CD4-positive, alpha-beta T cell treated with Interleukin-6 for 4 hours (primary cell): ENCODE measurements around the gene STEEP1.

Source experiments
- DNase-seq: peaks from one replicate; pipeline ENCODE4 v3.0.0-alpha.2; 2020; ENCODE audit warnings: mixed read lengths

The STEEP1 gene

DNA sequence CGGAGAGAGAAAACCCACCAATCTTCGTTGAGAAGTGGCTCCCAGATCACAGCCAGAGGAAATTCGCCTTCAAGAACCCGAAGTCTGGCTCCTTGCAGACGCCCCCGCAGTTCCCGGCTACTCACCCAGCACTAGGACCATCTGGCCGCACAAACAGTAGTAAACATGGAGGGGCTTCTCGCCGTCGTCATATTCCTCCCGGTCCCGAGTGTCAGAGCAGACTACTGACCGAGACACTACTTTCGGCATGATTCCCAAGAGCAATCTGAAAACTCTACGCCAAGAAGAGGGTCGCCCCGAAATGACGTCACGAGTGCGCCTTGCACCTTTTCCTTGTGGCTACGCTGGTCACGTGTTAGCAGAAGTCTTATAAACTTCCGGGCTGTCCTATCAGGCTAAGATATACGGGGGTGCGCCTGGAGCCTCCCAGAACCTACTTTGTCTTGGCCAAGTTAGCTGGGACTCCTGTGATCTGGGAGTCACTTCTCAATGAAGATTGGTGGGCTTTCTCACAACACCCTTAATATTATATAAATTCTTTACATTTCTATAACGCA lies at the start of gene STEEP1:
Gene STEEP1, minus strand, starts transcription at position 303 of the 557 bp plus-strand sequence. Its CDS starts 54 bp downstream, at position 249.
- DNase-seq = peak; percentile 87

DNA sequence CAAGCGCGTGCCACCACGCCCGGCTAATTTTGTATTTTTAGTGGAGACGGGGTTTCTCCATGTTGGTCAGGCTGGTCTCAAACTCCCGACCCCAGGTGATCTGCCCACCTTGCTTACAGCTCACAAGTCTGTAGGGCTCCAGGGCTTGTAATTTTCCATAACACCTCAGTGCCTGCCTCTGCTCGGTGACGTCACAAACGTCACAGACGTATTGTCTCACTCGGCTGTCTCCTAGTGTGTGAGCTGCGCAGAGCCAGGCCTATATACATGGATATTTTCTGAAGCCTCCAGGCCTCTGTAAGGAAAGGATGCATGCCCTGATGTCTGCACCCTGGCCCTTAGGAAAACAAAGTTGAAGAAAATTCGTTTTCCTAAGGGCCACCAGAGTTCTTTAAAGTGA lies 49.6 kb upstream of the STEEP1 start:
- DNase-seq = no peak

DNA sequence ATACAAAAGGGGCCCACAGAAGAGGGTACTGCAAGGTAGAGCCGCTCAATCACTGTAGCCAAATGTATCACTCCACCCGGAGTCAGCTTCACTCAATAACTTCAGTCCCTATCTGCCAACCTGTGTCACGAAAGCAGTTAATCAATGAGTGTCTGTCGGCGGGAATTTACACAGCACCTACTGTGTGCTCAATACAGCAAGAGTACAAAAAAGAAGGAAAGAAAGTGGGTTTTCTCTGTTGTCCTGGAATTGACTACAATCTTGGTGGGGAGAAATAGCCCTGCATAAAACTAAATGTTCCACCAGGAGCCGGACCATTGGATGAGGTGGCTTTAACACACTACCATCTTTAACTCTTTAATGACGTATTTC lies 41.8 kb upstream of the STEEP1 start:
- DNase-seq = no peak

DNA sequence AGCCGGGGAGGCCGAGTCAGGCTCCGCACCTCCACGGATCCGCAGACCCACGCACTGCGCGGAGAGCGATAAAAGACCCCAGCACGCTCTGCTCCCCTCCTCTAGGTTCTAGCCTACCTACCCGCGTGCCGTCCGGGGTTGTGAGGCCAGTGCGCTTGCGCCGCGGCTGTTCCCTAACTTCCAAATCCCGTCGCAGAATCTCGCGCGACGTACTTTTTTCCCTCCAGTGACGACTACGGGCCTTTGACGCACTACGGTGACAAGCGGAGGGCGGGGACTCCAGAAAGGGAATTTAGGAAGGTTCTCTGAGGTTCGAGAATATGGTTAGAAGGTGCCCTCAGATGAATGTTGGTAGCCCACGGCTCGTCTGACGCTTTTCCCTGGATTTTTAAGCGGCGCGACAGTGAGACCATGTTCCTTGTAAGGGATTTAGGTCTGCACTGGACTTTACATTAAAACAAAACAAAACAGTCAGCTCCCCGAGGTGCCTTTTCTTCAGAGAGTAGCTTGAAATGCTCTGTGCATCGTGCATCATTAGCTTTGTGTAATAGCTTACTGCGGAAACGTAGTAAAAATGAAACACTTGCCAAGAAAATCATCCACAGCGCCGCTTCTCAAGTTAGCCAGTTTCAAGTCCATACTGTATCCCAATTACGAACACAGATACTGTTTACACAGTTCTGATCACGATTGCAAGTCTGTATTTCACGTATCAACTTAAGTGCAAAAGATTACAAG lies 41.2 kb upstream of the STEEP1 start, which contains the start of gene NKRF:
Gene NKRF, minus strand, starts transcription at position 145 of the 738 bp plus-strand sequence.
- DNase-seq = peak; percentile 91

DNA sequence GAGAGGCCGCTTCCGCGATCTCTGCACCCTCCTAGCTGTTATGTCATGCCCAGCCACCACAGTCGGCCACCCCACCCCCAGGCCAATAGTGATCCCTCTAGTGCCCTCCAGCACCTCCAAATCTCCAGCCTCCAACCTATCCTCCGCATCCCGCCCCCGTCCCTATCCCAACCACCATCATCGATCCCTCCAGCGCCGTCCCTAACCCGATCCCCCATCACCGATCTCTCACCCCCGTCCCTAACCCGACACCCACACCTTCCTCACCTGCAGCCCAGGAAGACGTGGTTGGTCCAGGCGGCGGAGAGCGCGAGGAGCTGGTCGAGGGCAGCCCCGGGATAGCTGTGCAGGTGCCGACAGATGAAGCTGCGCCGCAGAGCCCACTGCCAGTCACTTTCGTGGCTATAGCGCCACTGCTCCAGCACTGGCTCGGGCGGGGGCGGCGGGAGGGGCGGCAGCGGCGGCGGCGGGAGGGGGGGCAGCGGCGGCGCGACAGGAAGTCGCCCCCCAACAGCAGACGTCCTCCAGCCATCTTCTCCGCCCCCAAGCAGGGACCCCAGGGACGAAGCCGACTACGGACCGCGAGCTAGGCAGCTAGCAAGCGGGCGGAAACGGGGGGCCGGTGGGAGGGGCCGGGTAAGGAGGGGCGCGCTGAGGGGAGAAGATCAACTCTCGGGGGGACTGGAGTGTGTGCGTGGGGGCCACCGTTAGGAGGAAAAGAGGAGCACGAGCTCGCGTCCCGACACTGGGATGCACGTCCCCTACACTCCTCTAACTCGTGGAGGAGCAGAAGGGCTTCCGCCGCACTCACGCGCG lies 40.5 kb upstream of the STEEP1 start:
- peak; percentile 54 for DNase-seq

DNA sequence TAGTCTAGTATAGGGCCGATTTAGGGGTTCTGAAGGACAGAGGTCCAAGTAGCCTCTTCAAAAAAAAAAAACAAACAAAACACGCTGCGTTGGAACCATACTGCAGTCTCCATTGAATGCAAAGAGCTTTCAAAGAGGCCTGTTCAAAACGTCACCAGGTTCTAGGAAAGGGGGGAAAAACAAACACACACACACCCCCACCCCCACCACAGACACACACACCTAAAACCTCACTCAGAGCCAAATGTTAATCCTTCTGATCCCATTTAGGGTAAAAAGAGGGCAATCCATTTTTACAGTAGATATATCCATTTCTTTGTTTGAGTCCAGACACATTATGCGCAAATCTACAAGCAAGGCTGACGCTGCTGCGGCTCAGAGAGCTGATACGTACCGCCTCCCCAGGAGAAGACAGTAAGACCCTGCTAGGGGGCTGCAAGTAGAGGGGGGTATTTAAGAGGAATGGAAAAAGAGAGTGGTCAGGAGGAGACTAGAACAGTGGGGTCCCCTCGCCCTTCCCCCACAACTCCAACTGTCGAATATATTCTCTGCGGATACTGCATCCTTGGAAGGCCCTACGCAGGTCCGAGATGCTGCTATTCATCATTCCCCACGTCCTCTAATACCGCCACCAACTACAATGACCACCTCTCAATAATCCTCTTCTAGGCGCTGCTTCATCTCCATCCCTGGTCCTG lies 39.7 kb upstream of the STEEP1 start:
- no peak for DNase-seq

DNA sequence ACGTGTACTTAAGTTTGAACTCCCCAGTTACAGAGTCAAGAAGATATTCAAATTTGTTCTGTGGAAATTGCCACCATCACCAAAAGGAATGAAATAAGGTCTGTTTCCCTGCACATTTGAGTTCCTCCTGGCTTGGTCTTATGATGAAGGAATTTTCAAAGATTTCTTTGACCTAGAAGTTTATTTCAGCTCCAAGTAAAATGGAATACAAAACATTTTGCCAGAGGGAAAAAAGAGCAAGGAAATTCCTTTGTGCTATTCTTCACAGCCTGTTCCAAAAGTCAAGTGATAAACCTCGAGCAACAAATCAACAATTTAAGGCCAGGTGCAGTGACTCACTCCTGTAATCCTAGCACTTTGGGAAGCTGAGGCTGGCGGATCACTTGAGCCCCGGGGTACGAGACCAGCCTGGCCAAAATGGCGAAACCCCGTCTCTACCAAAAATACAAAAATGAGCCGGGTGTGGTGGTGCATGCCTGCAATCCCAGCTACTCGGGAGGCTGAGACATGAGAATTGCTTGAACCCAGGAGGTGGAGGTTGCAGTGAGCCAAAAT lies 37.6 kb upstream of the STEEP1 start:
- DNase-seq = no peak

DNA sequence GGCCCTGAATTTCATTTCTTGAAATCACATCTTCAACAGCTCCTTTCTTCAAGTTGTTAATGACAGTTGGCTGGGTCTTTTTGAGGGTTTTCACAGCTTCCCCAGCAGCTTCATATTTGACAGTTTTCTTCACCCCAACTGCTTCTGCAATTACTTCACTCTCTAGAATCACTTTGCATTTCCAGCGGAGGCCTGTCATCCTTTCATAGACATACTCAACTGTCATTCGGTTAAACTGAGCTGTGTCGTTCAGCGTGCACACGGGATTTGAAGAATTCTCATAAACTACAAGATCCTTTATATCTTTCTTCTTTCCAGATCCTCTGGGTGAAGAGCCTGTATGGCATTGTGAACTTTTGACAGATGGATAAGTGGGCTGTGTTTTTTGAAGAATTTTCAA lies 24.6 kb upstream of the STEEP1 start:
- DNase-seq = no peak

DNA sequence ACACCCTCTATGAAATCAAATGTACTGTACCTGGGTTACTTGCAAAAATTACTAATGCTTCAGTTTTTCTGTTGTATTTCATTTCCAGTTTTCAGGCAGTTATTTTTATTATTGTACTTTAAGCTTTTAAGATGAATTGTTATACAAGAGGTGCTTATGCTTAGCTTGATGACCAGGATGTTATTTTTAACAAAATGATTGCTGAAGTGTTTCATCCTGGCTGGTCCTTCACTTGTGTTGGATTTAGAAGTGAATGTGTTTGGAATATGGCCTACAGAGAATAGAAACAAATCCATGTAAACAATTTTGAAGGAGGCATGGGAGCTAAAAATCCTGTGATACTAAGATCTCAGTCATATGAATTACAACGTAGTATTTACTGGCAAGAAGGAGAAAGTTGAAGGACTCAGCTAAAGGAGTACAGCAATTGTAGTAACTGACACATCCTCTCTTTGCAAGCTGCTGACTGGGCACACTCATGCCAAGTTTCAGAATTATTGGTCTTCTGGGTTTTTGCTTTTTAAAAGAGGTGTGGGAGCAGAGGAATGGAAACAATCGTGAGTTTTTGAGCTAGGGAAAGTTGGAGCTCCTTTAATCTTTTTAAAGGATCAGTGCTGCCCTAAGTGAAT lies 18.3 kb upstream of the STEEP1 start:
- DNase-seq = no peak

DNA sequence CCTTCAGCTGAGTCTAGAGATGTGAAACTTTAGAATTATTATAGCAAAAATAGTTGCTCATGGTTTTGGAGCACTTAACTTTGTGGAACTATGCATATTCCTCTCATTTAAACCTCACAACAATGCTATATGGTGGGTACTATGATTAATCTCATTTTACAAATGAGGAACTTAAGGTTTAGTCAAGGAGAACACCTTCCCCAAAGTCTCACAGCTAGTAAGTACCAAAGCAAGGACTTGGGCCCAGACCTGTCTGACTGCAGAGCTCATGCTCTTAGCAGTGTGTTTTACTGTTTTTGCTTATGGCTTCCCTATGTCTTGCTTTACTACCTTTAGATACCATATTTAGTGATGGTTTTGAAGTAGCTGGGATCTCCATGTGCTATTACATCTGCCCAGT lies 14.2 kb upstream of the STEEP1 start:
- no peak for DNase-seq

DNA sequence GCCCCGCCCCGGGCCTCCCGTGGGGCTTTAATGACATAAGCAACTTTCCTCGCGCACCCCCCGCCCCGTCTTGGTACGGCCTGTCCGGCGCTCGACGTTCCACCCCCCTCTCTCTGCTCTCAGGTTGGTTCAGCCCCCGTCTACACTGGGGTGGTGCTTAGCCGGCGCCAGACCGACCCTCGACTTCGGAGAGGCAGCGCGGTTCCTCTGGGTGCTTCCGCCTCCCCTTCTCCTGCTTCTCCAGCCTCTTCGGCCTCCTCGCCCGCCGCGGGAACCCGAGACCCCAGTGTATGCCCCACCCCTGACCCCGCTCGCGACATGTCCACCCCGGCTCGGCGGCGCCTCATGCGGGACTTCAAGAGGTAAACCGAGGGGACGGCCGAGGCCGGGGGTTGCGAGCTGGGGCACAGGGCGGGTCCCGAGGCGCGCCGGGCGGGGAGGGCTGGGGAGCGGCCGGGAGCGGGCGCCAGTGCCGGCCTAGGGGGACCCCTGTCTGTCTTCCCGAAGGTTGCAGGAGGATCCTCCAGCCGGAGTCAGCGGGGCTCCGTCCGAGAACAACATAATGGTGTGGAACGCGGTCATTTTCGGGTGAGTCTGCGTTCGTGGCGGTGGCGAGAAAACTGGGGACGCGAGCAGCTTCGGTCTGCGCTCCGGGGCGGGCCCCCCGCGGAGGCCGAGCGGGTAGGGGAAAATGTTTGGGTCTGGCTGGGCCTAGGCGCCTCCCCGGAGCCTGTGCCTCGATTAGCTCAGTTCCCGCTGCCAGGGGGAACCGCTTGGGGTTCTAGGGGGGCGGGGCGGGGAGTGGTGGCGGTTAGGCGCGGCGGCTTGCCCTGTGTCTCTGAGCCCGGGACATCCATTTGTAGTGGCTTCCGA lies 9.4 kb upstream of the STEEP1 start, which contains the start of gene UBE2A:
Gene UBE2A, plus strand, starts transcription at position 170 of the 873 bp plus-strand sequence. Its CDS starts 149 bp downstream, at position 319.
- peak; percentile 91 for DNase-seq

DNA sequence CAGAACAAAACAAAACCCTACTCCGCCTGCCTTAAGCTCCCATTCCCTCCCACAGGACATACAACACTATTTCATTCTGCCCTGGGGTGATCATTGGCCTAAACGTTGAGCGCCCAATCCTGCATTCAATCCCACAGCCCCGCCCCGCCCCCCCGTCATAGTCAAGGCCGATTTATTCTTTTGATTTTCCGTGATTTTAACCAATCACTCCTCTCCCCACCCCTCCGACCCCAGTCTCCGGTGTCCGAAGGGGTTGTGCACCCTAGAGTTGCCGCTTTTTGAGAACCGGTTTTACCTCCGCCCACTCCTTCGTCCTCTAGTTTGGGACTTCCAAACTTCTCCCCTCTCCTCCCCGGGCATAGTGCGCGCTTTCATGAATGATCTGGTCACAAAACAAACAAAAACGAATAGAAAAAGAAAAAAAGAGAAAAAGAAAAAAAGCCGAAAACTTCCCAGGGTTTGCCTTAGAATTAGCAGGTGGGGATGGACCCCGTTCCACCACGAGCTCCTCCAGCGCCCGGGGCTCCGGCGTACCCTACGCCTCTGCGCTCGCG lies 8.7 kb upstream of the STEEP1 start:
- DNase-seq = peak; percentile 24

DNA sequence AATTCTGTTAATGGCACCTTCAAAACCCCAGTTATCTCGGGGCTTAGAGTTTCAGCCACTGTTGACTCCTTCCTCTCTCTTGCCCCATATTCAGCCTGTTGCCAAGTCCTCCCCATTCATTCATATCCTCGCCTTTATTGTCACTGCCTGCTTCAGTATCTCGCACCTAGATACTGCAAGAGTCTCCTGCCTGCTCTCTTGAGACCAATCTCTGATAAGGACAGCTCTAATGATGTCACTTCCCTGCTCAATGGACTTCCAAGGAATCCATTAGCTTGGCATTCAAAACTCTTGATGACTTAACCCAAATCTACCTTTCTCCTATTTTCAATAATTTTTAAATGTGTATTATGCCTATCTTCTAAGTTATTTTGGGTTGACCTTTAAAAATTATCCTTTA lies 8.0 kb upstream of the STEEP1 start:
- no peak for DNase-seq

DNA sequence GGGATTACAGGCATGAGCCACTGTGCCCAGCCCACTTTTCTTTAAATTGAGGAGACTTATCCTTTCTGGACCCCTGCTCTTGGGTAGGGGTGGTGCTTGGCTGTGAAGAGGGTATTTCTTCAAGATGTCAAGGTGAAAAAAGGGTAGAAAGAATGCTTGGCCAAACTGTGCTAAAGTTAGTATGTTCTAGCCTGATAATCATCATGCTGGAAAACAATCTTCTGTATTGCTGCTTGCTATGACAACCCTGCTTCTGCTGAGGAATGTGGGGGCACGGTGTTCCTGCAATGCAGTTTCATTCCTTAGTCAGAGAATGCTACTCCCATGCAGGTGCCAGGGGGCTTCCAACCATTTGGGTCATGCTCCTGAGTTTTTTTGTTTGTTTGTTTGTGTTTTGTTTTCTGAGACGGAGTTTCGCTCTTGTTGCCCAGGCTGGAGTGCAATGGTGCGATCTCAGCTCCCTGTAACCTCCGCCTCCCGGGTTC lies 5.2 kb upstream of the STEEP1 start:
- no peak for DNase-seq

DNA sequence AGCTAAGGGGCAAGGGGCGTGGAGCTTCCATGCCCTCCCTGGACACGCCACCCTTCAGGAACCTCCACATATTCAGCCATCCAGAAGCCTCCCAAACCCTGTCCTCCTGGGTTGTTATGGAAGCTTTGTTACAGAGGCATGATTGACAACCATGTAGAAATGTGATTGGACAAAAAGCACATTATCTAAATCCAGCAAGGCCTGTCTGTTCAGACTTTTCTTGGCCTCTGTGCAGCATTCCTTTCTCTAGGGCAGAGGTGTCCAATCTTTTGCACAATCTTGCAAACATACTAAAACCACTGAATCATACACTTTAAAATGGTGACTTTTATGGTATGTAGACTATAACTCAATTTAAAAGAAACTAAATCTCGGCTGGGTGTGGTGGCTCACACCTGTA lies 12.7 kb downstream of the STEEP1 start:
- no peak for DNase-seq

DNA sequence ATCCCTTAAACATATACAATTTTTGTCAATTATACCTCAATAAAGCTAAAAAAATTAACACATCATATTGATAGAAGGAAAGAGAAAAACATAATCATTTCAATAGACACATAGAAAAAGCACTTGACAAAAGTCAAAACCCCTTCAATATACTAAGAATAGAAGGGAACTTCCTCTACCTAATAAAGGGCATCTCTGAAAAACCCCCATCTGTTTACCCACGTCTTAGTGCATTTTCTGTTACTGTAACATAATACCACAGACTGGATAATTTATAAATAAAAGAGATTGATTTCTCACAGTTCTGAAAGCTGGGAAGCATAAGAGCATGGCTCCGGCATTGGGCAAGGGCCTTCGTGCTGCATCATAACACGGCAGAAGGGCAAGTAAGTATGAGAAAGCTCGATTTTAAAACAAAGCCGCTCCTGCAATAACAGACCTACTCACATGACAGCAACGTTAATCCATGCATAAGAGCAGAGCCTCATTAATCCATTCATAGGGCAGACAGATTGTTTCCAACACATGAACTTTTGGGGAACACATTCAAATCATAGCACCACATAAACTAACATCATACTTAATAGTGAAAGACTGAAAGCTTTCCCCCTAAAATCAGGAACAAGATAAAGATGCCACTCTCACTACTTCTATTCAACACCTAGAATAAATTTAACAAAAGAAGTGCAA lies 15.7 kb downstream of the STEEP1 start:
- no peak for DNase-seq

DNA sequence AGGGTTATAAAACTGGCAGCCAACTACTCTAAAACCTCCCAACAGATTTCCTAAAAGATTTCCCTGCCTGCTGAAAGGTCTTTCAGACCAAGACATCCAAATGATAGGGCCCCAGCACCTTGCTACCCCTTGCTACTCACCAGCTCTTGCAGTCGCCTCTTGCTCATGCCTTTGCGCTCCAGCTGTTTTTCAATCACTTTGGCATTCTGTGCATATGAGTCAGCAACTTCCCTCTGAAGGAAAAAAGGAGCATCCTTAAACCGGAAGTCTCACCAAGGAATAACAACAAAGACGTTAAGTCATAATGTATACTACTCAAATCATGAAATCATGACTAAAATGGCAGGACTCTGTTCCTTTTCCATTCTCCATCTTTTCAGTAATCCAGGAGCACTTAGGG lies 24.0 kb downstream of the STEEP1 start:
- DNase-seq = no peak

DNA sequence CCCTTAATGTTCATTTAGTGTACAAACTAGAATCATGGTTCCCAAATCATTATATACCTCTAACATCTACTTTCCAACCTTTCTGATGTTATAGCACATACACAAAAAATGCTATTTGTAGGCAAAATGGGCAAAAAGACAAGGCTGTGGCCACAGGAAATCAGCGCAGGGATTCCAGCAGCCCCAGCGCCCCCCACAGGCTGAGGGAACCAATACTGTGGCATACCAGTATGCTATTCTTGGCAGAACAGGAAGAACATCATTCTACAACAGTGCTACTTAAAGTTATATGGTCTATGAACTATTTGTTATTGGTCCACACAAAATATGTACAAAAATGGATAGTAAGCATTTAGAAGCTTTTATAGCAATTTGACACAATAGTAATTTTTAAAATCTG lies 25.3 kb downstream of the STEEP1 start:
- peak; percentile 19 for DNase-seq

DNA sequence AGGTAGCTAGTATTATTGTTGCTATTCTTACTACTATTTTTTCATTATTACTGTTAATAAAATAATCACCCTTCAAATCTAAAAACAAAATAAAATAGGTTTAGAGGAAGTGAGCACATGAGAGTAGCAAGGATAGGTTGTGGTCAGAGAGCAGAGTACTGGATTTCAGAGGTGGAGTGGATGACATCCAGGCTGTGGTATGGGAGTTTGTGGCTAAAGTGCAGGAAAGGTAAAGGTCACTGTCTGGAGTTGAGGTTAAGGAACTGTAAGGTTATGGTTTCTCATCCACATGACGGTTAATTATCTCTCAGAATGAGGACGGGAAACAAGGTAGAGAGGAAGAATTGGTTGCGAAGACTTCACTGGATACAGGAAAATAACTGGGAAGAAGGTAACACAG lies 27.7 kb downstream of the STEEP1 start:
- DNase-seq = no peak
